PC-9 (cell line): ENCODE results near the gene GALNT14.

Experiments used
- EZH2 ChIP-seq: fragments of 200-600 bp; sonication (generic); IDR thresholded peaks from 2 replicates; pipeline ENCODE4 v1.8.0; 2017; ENCODE audit warnings: antibody characterized with exemption, low read depth
- TF ChIP-seq, protein P1 (sequence below): fragments of 200-600 bp; sonication (generic); conservative IDR thresholded peaks from 2 replicates; pipeline ENCODE4 v1.6.1; 2017; ENCODE audit warnings: mixed run types, antibody characterized with exemption, mild to moderate bottlenecking, moderate library complexity

DNA sequence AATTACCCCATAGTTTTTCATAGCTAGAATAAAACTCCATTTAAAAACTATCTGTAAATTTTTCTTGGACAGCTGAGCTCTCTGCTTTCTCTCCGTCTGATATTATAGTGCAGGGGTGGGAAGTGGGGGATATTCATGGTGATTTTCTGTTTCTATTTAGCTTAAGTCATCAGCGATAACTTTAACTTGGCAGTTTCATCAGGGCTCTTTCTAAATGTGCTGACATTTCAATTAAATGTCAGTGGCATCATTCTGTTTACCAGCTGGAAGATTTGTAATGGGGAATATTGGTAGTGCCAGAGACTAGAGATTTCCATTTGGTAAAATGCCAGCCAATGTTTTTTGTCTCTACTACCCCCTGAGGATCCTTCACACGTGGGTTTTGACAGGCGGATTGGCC, 277.5 kb downstream of the GALNT14 start:
- TF ChIP-seq, protein P1, sequence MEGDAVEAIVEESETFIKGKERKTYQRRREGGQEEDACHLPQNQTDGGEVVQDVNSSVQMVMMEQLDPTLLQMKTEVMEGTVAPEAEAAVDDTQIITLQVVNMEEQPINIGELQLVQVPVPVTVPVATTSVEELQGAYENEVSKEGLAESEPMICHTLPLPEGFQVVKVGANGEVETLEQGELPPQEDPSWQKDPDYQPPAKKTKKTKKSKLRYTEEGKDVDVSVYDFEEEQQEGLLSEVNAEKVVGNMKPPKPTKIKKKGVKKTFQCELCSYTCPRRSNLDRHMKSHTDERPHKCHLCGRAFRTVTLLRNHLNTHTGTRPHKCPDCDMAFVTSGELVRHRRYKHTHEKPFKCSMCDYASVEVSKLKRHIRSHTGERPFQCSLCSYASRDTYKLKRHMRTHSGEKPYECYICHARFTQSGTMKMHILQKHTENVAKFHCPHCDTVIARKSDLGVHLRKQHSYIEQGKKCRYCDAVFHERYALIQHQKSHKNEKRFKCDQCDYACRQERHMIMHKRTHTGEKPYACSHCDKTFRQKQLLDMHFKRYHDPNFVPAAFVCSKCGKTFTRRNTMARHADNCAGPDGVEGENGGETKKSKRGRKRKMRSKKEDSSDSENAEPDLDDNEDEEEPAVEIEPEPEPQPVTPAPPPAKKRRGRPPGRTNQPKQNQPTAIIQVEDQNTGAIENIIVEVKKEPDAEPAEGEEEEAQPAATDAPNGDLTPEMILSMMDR = no peak
- TF ChIP-seq EZH2 = no peak
